Smooth muscle cell of the umbilical artery (primary cell): ENCODE measurements around the gene TMEM18. TPM values are rescaled to one million over a fixed set of nuclear protein-coding genes. Genes with fewer than 3 reads are reported as not detected.

Experiments used
- total RNA-seq: library from RNA; depleted of rRNA; stranded (reverse); fragments of >200 nt; gene quantifications from 2 replicates; pipeline ENCODE4 v1.2.3, GENCODE V29; 2014

Gene TMEM18
- total RNA-seq: 17.4 and 24.9 TPM in 2 replicates

GRCh38 chr2:677056-677958, at the start of gene TMEM18:
Gene TMEM18, minus strand, starts transcription at chr2:677406. Its CDS starts 61 bp downstream, at chr2:677345.

